C4-2B (cell line): ENCODE measurements around the gene RNF212B.

Experiments
- CTCF ChIP-seq: fragments of 450-650 bp; conservative IDR thresholded peaks from 2 replicates; pipeline ENCODE4 v1.5.1; 2017; ENCODE audit warnings: mild to moderate bottlenecking
- ZFX ChIP-seq: fragments of 450-650 bp; IDR thresholded peaks from 2 replicates; pipeline ENCODE4 v1.6.1; 2017

GRCh38 chr14:23228812-23229211, 8.9 kb upstream of the RNF212B start:
- TF ChIP-seq CTCF (no peak), ZFX (no peak)
